Right lobe of liver (tissue), 6 donors: ENCODE measurements around the gene POU6F1. TPM values are rescaled to one million over a fixed set of nuclear protein-coding genes. Genes with fewer than 3 reads are reported as not detected.
A peak's percentile ranks its signal among the peaks of the same experiment; 100 is the strongest.

ENCODE experiments used
- ATAC-seq, 4 donors: fragments of 200-7000 bp; cut with Tn5 transposase; one replicate each; pipeline ENCODE4 v1.9.1; 2020; ENCODE audit warnings: mild to moderate bottlenecking in 4 of 4, moderate library complexity in 4 of 4
- DNase-seq, 3 donors: peaks; one replicate each; pipeline ENCODE4 v3.0.0-alpha.2; 2020
- H3K27ac ChIP-seq, 3 donors: fragments of 200-600 bp; one replicate each; pipeline ENCODE4 v1.8.0; 2022
- H3K27me3 ChIP-seq, 2 donors: fragments of 200-600 bp; one replicate each; pipeline ENCODE4 v1.8.0; 2022
- H3K36me3 ChIP-seq, 4 donors: fragments of 200-600 bp; sonication (generic) in 1 of 4; one replicate each; pipeline versions ENCODE4 v1.5.1 to v1.8.0; 2017 to 2022; ENCODE audit warnings: control low read depth in 1 of 4
- H3K4me1 ChIP-seq, 4 donors: fragments of 200-600 bp; sonication (generic) in 1 of 4; one replicate each; pipeline versions ENCODE4 v1.5.1 to v1.8.0; 2017 to 2022; ENCODE audit warnings: control low read depth in 1 of 4
- H3K4me3 ChIP-seq, 3 donors: fragments of 200-600 bp; one replicate each; pipeline ENCODE4 v1.8.0; 2022
- H3K9me3 ChIP-seq, 4 donors: fragments of 200-600 bp; sonication (generic) in 1 of 4; one replicate each; pipeline versions ENCODE4 v1.5.1 to v1.8.0; 2017 to 2022; ENCODE audit warnings: control low read depth in 1 of 4
- POLR2A ChIP-seq: fragments of 450-650 bp; IDR thresholded peaks from one replicate; pipeline ENCODE4 v1.6.1; 2017; ENCODE audit warnings: antibody characterized with exemption, mild to moderate bottlenecking
- WGBS: methylation state at CpG from one replicate; pipeline ENCODE4 v1.1.6; 2018; ENCODE audit warnings: low coverage, low lambda C conversion rate; ENCODE audit not compliant: insufficient coverage; ENCODE audit errors: missing lambda C conversion rate; 5-methylcytosine and 5-hydroxymethylcytosine counted together
- intact Hi-C, 2 donors: fragments of 100-400 bp; cut with DNase I; formaldehyde crosslinking; loops; one replicate each; pipeline versions ENCODE4 v1.11.2 to v1.14.1; 2022
- total RNA-seq, 6 experiments: library from RNA; depleted of rRNA in 2 of 6; stranded (reverse); fragments of >200 nt in 2 of 6; fragmentation: NEBNext Ultra II Directional in 3 of 6; extraction: Animal tissue kit (Norgen Biotek cat#: 25700) in 3 of 6; gene quantifications; one replicate each; pipeline versions ENCODE4 v1.1.0 to v1.2.4, GENCODE V29; 2016 to 2023
- TF ChIP-seq, protein P1 (sequence below), 4 donors: fragments of 200-600 bp in 3 of 4; fragments of 450-650 bp in 1 of 4; IDR thresholded peaks; one replicate each; pipeline versions ENCODE4 v1.5.1 to v1.8.0; 2016 to 2022; ENCODE audit warnings: antibody characterized with exemption in 4 of 4, mild to moderate bottlenecking in 2 of 4
- donor health status: DM: no; HTN: yes; CAD: no.
- donor health status: DM: no; HTN: no; CAD: no.
- donor health status: DM: no; HTN: no; CAD: no.
- donor health status: DM: no; HTN: yes; CAD: no.
- donor health status: DM: no; HTN: yes; CAD: no.

The POU6F1 gene
- total RNA-seq, 6 experiments from 2014 or later, result 2.5 to 7.0 (median 3.6) TPM

DNA sequence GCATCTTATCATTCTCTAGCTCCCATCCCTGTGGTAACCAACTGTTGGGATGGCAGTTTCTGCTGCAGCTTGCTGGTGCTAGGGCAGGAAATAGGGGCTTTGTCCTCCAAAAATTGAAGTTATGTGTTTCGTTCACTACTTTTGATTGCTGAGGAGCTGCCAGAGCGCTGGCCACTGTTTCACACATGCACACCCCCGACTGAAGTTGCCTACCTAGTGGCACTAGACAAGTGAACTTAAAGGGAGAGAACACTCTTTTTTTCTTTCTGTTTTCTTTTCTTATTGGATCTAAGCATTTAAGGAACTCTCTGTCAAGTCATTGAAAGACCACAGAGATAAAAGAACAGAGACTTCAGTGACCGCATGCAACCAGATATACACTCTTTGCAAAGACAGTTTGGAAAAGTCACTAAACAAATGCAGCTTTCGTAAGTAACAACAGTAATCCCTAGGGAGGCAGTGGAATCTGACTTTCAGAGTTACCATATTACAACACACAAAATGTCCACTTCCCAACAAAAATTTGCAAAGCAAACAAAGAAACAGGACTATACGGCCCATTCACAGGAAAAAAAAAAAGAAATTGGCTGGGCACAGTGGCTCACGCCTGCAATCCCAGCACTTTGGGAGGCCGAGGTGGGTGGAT is 56.9 kb downstream of the POU6F1 start:
- TF ChIP-seq, protein P1, sequence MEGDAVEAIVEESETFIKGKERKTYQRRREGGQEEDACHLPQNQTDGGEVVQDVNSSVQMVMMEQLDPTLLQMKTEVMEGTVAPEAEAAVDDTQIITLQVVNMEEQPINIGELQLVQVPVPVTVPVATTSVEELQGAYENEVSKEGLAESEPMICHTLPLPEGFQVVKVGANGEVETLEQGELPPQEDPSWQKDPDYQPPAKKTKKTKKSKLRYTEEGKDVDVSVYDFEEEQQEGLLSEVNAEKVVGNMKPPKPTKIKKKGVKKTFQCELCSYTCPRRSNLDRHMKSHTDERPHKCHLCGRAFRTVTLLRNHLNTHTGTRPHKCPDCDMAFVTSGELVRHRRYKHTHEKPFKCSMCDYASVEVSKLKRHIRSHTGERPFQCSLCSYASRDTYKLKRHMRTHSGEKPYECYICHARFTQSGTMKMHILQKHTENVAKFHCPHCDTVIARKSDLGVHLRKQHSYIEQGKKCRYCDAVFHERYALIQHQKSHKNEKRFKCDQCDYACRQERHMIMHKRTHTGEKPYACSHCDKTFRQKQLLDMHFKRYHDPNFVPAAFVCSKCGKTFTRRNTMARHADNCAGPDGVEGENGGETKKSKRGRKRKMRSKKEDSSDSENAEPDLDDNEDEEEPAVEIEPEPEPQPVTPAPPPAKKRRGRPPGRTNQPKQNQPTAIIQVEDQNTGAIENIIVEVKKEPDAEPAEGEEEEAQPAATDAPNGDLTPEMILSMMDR (IDR thresholded peaks at IDR 0.05), result no peak
- TF ChIP-seq POLR2A, result no peak
- H3K9me3 ChIP-seq, result no peaks in the 10 kb centered on the region
- DNase-seq (no peak), ATAC-seq (peak in 1 of 4 donors; percentile 53)
- intact Hi-C loops, result no loop called here
- no peaks in the 10 kb centered on the region for H3K36me3 ChIP-seq
- H3K27me3 ChIP-seq, result no peaks in the 10 kb centered on the region
- no peak overlapping the region for H3K4me3 ChIP-seq
- no peaks in the 10 kb centered on the region for H3K4me1 ChIP-seq
- WGBS, result 74% methylated on average over 6 of the region's 8 CpGs
- H3K27ac ChIP-seq, result no peak overlapping the region

DNA sequence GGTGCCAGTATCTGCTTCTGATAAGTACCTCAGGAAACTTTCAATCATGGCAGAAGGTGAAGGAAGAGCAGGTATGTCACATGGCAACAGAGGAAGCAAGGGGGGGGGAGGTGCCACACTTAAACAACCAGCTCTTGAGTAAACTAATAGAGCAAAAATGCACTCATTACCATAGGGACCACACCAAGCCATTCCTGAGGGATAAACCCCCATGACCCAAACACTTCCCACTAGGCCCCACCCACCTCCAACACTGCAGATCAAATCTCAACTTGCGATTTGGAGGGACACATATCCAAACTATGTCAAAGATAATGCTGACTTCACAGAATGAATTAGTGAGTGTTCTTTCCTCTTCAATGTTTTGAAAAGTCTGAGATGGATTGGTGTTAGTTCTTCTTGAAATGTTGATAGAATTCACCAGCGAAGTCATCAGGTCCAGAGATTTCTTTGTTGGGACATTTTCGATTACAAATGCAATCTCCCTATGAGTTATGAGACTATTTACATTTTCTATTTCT is 61.6 kb downstream of the POU6F1 start:
- no peak for ATAC-seq
- TF ChIP-seq, protein P1 (IDR thresholded peaks at IDR 0.05), result no peak
- TF ChIP-seq POLR2A, result no peak
- Histone ChIP-seq H3K27me3 (no peaks in the 10 kb centered on the region), H3K9me3 (no peaks in the 10 kb centered on the region), H3K27ac (no peak overlapping the region), H3K36me3 (no peaks in the 10 kb centered on the region), H3K4me3 (no peak overlapping the region), H3K4me1 (no peaks in the 10 kb centered on the region)
- intact Hi-C loops, result no loop called here
- no peak for DNase-seq
- 87% methylated on average over 3 of the region's 3 CpGs for WGBS

DNA sequence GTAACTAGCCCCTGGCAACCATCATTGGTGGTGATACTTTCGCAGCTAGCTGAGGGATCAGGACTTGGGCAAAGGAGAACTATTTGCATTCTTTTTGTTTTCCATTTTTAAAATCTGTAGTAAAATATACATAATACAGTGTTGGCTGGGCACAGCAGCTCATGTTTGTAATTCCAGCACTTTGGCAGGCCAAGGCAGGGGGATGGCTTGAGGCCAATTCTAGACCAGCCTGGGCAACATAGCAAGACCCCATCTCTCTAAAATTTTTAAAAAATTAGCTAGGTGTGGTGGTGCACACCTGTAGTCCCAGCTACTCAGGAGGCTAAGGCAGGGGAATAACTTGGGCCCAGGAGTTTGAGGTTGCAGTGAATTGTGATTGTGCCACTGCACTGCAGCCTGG is 64.9 kb downstream of the POU6F1 start:
- no peak overlapping the region for H3K27ac ChIP-seq
- intact Hi-C loops, result no loop called here
- no peaks in the 10 kb centered on the region for H3K27me3 ChIP-seq
- no peak for DNase-seq
- H3K4me1 ChIP-seq, result no peaks in the 10 kb centered on the region
- no peaks in the 10 kb centered on the region for H3K9me3 ChIP-seq
- H3K4me3 ChIP-seq, result no peak overlapping the region
- no peaks in the 10 kb centered on the region for H3K36me3 ChIP-seq
- no peak for ATAC-seq
- WGBS, result 93% methylated on average over 1 of the region's 1 CpG
- TF ChIP-seq, protein P1 (IDR thresholded peaks at IDR 0.05), result no peak
- TF ChIP-seq POLR2A, result no peak

DNA sequence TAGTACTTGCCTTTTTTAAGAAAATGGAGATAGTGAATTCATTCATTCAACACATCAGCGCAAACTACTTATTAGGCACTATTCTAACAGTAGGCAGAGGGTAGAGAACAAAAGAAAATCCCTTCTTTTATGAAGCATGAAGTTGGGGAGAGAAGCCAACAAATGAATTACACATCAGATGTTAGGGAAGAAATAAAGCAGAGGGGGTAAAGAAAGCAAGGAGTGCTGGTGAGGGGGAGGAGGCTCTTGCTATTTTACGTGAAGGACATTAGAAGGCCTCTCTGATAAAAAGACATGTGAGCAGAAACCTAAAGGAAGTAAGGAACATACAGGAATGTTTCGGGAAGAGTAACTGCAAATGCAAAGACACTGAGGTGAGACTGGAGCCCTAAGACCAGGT is 67.1 kb downstream of the POU6F1 start:
- no peak overlapping the region for H3K4me3 ChIP-seq
- no peaks in the 10 kb centered on the region for H3K36me3 ChIP-seq
- no peak overlapping the region for H3K27ac ChIP-seq
- H3K9me3 ChIP-seq, result no peaks in the 10 kb centered on the region
- H3K4me1 ChIP-seq, result no peaks in the 10 kb centered on the region
- no peaks in the 10 kb centered on the region for H3K27me3 ChIP-seq
- intact Hi-C loops, result no loop called here
- TF ChIP-seq POLR2A, result no peak
- TF ChIP-seq, protein P1 (IDR thresholded peaks at IDR 0.05), result no peak
- 64% methylated on average over 3 of the region's 3 CpGs for WGBS
- no peak for DNase-seq
- no peak for ATAC-seq
